EH (cell line): ENCODE results near the gene GNLY.

Source experiments
- DNase-seq: peaks from one replicate; pipeline ENCODE4 v3.0.0-alpha.2; 2015; ENCODE audit warnings: low read depth

GNLY gene

DNA sequence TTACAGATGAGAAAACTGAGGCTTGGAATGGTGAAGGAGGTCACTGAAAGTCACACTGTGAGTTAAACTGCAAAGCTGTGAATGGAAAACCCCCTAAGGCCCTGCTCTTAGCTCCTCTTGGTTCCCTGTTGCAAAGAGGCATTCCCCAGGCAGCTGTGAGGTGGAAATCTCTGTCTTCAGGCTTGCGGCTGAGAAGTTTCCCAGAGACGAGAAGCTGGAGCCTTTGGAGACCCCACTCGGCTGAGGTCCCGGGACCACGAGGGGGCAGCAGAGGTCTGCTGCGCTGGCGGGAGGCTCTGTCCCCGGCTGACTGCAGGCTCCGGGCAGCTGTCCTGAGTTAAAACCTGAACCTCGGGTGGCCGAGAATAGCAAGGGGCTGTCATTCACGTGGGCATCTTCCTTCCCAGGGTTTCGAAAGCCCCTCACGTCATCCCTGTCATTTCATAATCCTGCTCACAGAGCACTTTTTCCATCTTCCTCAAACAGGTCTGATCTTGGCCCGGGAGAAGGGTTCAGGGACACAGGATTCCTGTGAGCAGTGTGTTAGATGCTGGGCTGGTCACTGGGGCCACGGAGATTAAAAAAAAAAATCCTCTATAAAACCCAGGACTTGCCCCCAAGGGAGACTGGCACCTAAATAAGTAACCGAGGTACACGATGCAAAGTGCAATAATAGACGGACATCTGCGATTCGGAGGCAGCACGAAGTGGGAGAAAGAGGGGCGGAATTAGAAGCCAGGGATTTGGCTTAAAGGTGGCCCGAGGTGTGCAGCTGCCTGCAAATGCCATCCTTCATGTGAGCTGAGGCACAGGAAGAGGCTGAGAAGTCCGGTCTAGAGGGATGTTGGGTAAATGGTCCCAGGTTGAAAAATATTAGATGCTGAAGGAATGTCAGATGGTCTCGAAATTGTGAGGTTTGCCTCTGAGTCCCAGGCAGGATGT lies 35.0 kb downstream of the GNLY start:
- peak; percentile 82 for DNase-seq

GRCh38 chr2:85729825-85730510 lies 35.8 kb downstream of the GNLY start:
- DNase-seq, result no peak

DNA sequence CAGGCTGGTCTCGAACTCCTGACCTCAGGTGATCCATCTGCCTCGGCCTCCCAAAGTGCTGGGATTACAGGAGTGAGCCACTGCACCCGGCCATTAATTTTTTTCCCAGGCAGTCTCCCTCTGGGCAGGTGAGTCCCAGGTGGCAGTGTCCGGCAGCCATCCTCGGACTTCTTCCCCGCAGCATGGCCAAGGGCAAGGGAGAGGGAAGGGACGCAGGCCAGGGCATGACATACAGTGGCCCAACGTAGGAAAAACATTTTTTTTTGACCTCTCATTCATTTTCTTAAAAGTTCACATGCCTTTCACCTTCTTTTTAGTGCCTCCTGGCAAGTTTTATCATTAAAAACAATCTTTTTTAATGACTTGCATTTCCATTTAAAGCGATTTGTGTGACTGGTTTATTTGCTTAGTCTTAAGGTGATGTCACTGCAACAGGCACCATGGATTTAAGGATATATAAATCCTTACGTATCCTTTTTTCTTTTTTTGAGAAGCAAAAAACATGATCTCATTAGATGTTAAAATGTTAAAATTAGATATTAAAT lies 36.6 kb downstream of the GNLY start:
- DNase-seq, result peak; percentile 46

GRCh38 chr2:85731606-85732005 lies 37.4 kb downstream of the GNLY start:
- no peak for DNase-seq

GRCh38 chr2:85732467-85733120 lies 38.4 kb downstream of the GNLY start:
- DNase-seq, result no peak

- no peak for DNase-seq
Observed at GRCh38 chr2:85733121-85733960, 39.2 kb downstream of the GNLY start.

DNA sequence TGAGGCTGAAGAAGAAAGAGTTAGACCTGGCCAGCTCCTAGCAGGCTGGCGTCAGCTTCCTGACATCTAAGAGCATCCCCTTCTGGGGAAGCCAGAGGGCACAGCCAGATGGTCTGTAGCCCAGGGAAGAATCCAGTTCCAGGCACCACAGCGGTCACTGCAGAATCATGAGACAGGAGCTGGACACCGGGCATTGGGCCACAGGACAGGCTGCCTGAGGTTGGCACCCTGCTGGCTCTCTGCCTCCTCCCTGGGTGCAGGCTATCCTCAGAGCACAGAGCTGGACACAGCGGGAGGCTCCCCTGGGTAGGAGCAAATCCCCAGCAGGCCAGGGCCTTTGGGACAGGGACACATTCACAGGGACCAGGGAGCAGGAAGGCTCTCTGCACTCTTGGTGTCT lies 39.9 kb downstream of the GNLY start:
- no peak for DNase-seq

DNA sequence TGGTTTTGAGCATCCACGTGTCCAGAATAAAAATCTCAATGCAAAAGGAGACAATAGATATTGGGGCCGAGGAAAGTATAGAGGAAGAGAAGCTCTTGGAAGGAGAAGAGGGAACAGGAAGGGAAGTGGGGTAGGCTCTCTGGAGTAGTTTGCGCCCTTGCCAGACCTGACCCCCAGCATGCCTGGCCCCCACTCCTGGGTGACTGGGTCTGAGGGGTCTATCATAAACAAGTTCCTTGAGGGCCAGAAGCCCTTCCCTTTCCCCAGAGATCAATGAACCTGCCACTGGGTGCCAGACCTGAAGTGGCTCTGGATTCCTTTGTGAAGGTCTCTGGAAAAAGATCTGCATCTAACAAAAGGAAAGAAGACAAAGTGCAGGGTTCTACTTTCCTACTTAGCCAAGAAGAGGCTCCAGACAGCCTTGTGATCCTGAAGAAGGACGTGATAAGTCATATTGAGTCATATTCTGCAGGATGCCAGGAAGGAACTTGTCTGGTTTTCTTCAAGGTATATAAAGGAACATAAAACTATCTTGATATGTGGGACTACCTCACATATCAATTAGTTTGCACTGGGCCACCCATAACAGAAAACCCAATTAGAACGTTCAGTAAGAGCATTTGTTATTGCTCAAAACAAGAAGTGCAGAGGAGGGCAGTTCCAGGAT lies 40.9 kb downstream of the GNLY start:
- peak; percentile 44 for DNase-seq

DNA sequence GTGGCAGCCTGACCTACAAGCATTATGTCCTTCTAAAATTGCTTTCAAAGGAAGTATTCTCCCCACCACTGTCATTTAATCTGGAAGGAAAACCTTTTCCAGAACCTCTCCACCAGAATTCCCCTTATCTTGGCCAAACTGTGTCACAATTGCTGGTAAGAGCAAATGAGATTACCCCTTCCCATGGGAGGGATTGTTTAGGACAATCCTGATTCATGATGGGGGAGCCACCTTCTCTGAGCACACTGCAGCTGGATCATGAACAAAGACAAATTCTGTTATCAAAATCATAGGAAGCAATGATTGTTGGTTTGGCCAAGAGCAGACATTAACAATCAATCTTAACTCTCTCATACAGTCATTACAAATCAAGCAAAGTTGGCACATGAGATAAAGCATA lies 41.5 kb downstream of the GNLY start:
- no peak for DNase-seq

DNA sequence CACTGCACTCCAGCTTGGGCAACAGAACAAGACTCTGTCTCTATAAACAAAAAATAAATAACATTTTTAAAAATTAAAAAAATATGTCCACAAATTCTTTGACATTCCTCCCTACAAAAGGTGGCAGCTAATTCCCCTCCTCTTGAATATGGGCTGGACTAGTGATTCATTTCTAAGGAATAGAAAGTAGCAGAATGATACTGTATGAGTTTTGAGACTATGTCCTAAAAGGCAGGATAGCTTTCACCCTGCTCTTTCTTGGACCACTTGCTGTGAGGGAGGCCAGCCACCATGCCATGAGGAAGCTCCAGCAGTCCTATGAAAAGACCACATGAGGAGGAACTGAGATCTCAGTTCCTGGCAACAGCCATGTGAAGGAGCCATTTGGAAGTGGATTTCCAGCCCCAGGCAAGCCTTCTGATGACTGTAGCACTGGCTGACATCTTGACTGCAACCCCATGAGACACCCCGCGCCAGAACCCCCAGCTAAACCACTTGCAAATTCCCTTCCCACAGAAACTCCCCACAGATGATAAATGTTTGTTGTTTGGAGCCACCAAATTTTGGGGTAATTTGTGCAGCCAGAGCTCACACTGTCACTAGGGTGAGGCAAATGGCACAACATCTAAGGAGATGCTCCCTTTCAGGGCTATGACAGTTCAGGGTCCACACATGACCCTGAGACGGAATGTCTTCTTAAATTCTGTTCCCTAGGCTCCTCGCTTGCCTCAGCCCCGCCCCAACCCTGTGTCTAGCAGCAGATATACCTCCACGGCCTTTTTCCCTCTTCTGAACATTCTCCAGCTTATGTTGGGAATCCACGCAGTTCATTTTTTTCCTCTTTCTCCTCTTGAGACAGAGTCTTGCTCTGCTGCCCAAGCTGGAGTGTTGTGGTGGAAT lies 42.5 kb downstream of the GNLY start:
- DNase-seq, result peak; percentile 53

GRCh38 chr2:85737481-85737880 lies 43.3 kb downstream of the GNLY start:
- DNase-seq, result peak; percentile 89

GRCh38 chr2:85737961-85738360 lies 43.8 kb downstream of the GNLY start:
- DNase-seq, result no peak

DNA sequence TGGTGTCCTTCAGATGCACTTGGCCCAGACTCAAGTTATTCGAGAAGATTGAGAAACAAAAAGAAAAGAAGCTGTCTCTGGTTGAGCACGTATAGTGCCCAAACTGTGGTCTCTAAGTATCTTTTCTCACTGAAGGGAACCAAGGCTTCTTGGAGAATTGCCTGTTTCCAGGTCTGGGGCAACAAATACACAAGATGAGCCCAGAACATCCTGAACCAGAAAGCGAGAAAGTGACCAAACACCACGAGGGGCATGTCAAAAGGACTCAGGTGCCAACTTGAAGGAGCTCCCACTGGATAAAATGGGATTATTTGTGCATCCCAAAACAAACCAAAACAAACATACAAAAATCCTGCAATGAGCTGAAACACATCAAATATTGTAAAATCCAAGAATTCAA lies 46.0 kb downstream of the GNLY start:
- no peak for DNase-seq

- DNase-seq, result no peak
Observed at GRCh38 chr2:85741211-85741832, 47.2 kb downstream of the GNLY start.

DNA sequence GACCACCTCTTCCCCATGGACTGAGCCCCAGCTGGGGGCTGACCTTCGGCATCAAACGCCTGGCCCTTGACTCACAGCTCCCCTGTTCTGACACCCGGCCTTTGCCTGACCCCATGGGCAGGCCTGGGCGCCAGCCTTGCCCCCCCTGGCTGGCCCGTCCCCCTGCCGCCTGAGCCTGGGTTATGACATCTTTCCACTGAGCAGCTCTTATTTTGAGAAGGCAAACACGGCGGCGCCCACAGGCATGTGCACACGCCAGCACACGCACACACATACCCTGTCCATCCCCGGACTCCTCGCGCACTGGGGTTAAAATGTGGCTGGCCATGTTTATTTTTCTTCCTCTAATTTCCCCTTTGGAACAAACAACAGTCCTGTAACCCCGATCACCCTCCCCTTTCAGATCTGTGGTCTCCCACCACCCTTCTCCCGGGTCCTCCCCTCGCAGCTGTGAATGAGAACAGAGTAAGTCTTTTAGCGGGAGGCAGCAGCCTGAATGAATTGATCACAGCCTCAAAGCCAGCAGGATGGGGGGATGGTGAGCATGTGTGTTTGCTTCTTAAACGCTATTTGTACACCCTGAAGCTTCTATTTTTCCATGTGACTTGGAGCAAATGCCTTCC lies 47.8 kb downstream of the GNLY start:
- DNase-seq, result peak; percentile 97

- peak; percentile 49 for DNase-seq
Observed at GRCh38 chr2:85743304-85743978, 49.3 kb downstream of the GNLY start.

- no peak for DNase-seq
Observed at GRCh38 chr2:85744055-85744454, 49.9 kb downstream of the GNLY start.
